Activated CD8-positive, alpha-beta memory T cell treated with anti-CD3 and anti-CD28 coated beads for 1 hour (primary cell): Measurements from ENCODE around the gene LRRC7.
"Not testable (repeated sequence)": the region's sequence is repeated elsewhere in the genome, so short reads cannot be mapped to it uniquely, and the experiment has no call there.

Experiments
- DNase-seq, 2 donors: peaks; one replicate each; pipeline ENCODE4 v3.0.0-alpha.2; 2020; ENCODE audit warnings: low read depth in 1 of 2; ENCODE audit errors: extremely low read depth in 1 of 2

Gene LRRC7

DNA sequence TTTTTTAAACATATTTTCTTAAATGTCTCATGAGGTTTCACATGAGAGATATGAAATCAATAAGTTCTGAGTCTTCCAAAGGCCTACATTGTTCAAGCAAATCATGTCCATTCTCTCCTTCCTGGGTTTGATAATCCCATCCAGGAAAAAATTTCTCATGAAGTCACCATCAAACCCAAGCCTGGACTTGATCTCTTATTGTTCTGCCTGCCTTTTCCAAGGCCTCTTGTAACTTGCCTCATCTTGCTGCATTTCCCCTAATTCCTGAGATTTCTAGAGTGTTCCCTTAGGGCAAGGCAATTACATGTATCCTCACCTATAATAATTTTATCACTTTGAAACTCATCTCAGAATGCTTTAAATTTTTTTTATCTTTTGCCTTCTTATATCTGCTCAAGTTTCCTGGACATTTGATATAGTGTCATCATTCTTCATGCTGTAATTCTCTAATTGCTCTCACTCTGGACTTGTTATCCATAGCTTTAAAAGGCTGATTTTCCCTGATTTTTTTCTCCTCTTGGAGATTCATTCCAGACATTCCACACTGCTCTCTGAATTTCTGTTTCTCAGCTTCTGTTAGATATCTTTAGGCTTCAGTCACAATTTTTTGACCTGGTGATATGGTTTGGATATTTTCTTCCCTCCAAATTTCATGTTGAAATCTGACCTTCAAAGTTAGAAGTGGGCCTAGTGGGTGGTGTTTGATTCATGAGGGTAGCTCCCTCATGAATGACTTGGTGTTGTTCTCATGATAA lies 126.4 kb downstream of the LRRC7 start:
- no peak for DNase-seq

DNA sequence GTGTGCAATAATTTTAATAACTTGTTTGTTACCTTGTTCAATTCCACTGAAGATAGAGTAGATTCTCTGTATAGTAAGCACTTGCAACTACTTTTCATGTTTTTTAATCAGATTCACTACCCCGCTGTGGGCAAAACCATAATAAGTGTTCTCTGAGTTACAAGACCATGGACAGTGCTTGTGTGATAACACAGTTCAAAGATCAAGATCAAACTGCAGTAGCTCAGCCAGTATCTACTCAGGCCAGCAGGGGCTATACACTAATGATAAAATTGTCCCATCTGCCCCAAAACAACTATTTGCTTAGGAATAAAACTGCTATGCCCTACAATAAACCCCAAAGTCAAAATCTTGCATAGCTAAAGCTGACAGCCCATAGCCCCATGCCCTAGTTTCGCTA lies 129.6 kb downstream of the LRRC7 start:
- DNase-seq, result no peak

DNA sequence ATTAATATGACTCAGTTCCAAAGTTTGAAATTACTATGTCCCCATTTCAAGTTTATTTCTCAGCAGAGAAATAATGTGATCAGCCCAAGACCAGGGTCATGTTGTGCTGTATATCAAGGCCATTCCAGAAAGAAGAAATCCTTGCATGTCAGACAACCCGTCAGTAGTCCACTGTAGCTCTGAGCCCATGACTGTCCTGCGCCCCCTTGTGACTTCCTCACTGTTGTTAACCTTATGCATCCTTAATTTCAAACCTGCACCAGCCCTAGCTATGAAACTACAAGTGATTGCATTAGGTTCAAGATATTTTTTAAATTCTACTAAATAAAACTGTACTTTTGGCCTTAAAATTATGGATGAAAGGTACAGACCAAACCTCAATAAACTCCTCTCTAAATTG lies 133.0 kb downstream of the LRRC7 start:
- DNase-seq, result no peak

- no peak for DNase-seq
These were observed 134.4 kb downstream of the LRRC7 start for GRCh38 chr1:69702085-69702484.

DNA sequence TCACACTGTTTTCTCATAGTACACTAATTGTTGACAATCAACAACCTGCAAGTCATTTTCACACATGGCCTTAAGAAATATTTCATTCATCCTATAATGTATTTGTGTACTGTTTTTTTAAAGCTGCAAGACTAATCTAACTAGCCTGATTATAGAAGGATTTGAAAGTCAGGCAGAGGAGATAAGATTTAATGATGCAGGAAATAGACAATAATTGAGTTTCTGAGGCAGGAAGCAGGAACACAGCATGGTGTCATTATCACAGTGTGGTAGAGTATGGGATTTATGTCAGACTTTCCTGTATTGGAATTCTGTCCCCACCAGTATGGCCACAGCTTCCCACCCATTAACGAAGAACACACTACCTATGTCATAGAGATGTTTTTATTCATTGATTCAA lies 138.8 kb downstream of the LRRC7 start:
- DNase-seq, result no peak

GRCh38 chr1:69707103-69707502 lies 139.4 kb downstream of the LRRC7 start:
- no peak for DNase-seq

GRCh38 chr1:69710484-69711189 lies 142.9 kb downstream of the LRRC7 start:
- no peak for DNase-seq

DNA sequence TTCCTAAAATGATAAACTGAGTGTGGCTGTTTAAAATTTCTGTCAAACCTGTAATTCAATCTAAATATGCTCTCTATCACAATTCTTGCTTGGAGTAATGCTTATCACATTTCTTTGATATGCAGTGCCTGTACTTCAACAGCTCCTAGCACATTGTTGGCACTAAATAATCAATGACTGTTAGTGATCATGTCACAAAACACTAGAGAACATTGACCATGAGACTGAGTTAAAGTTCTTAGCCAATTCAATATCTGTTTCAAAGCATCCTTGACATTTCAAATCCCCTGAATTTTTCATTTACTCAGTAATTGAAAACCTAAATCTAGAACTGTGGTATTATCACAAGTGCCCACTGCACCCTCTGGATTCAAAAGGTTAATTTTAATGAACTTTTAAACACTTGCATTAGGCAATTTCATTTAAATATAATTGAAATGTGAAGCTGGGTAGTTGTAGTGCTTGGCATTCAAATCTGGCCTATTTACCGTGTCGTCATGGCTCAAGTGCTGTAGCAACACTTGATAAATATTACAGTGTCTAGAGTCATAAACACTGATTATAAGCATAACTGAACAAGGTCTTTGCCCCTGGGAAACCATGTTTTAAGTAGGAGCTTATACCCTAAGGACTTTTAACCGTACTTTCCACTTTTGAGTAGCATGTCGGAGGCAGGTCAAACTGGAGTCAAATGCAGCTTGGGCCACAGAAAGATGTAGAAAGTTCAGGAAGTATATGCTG lies 143.6 kb downstream of the LRRC7 start:
- DNase-seq, result no peak

DNA sequence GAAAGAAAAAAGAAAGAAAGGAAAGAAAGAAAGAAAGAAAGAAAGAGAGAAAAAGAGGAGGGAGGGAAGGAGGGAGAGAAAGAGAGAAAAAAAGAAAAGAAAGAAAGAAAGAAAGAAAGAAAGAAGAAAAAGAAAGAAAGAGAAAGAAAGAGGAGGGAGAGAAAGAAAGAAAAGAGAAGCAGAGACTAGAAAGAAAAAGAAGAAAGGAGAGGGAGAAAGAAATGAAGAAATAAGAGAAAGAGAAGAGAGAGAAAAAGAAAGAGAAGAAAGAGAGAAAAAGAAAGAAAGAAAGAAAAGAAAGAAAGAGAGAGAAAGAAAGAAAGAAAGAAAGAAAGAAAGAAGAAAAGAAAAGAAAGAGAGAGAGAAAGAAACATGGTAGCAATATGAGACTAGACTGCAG lies 150.1 kb downstream of the LRRC7 start:
- DNase-seq, result not testable (repeated sequence)

- DNase-seq, result no peak
These were observed 160.5 kb downstream of the LRRC7 start for GRCh38 chr1:69728206-69728605.

DNA sequence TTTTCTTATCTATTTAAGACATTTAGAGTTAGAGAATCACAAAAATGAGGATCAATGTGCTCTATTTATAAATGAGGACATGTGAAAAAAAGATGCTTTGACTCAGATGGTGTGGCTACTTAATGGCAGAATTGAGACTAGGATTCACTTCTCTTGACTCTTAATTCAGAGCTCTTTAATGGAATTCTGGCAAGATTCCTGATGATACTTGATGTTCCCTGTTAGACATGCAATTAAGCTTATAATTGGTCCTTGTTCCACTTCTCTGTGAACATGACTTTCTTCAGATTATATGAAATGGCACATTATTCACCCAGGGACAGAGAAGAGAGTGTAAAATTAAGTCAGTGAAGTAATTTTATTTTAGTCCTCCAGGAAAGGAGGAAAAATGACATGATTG lies 165.3 kb downstream of the LRRC7 start:
- DNase-seq, result no peak

DNA sequence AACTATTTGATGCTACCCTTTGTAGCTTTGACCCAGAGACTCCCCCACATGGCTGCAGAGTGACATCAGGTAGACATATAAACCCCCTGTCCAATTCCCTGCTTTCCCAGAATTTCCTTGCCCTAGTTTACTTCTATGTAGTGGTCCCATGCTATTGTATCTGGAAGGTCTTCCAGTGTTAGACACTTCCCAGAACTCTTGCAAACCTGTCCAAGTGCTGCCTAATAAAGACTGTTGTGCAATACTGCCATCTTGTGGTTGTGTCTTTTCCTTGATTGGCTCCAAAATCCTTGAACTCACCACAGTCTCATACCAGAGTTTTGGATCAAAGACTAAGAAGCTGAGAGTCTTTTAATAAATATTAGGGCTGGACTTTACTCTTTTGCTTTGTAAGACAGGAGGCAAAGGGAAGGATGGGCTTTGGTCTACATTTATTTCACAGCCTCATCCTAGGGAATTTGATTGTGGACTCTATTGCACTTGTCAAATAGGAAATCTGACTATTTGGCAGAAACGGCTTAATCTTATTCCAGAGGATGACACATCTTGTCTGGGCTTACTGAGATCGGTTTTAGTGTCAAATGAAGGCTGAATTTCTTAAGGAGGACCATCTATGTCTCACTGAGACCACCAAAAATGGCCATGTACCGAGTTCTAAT lies 169.9 kb downstream of the LRRC7 start:
- no peak for DNase-seq

- no peak for DNase-seq
These were observed 170.9 kb downstream of the LRRC7 start for GRCh38 chr1:69738458-69739250.

GRCh38 chr1:69739251-69739605 lies 171.5 kb downstream of the LRRC7 start:
- no peak for DNase-seq

DNA sequence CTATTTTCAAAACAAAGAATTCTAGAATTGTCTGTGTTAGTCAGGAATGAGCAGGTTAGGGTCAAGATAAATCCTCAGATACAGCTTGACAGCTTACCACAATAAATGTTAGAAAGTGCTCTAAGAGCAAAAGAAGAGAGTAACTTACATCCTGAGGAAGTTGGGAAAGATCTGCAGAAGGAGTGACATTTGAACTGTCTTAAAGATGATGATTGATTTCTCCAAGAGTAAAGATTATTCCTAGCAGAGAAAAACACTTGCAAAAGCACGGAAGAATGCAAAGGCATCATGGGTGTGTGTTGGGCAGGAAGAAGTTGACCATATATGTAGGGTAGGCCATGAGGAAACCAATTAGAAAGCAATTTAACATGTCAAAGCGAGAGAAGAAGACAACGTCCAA lies 175.4 kb downstream of the LRRC7 start:
- DNase-seq, result no peak

DNA sequence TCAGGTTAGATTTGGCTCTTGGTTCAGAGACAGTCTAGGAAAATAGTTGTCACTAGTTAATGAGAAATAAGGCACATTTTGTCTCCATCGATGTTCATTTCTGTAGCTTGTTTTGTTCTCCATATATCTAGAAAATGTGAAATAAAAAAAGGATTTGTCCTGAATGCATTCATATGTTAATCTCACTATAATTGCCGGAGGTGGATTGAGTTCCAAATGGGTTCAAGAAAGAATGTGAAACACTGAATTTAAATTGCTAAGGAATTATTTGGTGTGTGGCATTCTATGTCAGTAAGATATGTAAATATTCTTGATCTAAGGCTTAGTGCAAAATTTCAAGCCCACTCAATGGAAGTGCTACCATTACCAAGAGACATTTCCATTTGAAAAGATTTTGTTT lies 176.7 kb downstream of the LRRC7 start:
- no peak for DNase-seq

GRCh38 chr1:69747207-69747606 lies 179.5 kb downstream of the LRRC7 start:
- DNase-seq, result no peak

DNA sequence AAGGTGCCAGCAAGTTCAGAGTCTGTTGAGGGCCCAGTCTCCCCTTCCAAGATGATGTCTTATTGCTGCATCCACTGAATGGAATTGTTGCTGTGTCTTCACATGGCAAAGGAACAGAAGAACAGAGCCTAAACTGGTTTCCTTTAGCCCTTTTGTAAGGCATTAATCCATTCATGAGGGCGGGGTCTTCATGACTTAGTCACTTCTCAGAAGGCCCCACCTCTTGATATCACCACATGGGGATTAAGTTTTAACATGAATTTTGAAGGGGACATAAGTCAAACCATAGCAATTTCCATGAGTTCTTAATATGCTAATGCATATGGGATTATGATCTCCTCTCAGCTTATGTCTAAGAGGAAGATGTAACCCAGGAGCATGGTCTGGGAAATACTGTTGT lies 182.9 kb downstream of the LRRC7 start:
- no peak for DNase-seq

GRCh38 chr1:69752831-69753230 lies 185.1 kb downstream of the LRRC7 start:
- DNase-seq, result no peak

GRCh38 chr1:69754521-69754920 lies 186.8 kb downstream of the LRRC7 start:
- no peak for DNase-seq

- no peak for DNase-seq
These were observed 187.9 kb downstream of the LRRC7 start for GRCh38 chr1:69755647-69756046.
